ENCODE data around the gene IGSF22. TPM values are rescaled to one million over a fixed set of nuclear protein-coding genes. Genes with fewer than 3 reads are reported as not detected.

IGSF22 gene
- total and polyA plus RNA-seq, 4 experiments from 2014 or later, result 4.6 to 8.0 (median 5.6) TPM

DNA sequence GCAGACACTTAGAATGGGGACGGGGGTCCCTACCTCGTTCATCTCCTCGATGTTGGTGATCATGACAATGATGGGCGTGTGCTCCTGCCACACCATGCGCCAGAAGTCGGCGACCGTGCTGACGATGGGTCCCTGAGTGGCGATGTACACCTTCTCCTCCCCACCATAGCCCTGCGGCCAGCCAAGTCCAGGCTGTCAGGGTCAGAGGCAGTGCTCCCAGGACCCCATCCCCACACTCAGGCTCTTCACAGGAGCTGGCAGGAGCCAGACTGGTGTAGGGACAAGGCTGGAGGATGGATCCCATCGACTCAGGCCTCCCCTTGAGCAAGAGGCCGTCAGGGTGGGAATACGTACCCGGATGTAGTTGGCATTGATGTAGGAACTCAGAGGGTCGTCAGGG, 7.2 kb upstream of the IGSF22 start:
- H3K4me1 ChIP-seq (ENCODE audit: insufficient read depth, low read length), result no peaks in the 10 kb centered on the region
- H3K27ac Mint-ChIP-seq, result peak overlapping the region in 1 of 7 donors; percentile 24

DNA sequence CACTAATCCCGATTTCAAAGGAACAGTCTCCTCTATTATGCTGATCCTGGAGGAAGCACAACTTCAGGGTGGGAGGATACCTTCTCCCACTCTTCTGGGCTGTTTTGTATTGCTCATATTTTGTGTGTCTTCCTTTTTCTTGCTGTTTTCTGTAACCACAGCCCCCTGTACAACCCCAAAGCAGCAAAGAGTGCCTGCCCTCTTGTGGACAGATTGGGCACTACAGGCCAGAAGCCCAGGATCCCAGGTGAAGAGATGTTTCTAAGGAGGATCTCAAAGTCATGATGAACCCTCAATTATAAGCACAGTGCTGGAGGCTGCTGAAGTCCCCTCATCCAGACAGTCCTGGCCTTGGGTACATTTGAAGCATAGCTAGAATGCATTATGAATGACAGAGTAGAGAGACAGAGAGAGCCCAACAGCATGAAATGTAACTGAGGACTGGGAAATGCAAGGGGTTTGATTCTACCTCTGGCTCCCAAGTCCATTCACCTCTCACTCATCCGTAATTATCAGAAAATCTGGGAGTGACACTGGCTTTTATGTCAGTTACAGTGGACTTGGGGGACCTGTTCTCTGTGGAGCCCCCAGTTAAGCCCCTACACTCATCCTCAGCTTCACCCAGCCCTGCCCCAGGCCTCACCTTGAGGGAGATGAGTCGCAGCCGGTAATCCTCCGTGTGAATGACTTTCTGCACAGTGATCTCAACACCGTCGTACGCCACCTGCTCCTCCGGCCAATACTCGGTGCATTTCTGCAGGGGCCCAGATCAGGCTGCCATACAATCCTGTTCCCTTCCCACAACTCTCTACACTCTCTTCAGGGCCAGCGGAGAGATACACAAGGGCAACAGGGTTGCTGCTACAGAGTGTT, 6.2 kb upstream of the IGSF22 start:
- no peaks in the 10 kb centered on the region for H3K9me3 ChIP-seq (ENCODE audit: control insufficient read depth in 1 of 2, low read length in 2 of 2)
- Mint-ChIP-seq H3K9me3 (no peaks in the 10 kb centered on the region), H3K4me1 (peaks cover 4 to 15% (median 11%) of the 10 kb centered on the region in 4 donors), H3K27me3 (no peaks in the 10 kb centered on the region), H3K4me3 (no peak overlapping the region), H3K36me3 (no peaks in the 10 kb centered on the region), H3K27ac (peak overlapping the region in 4 of 7 donors; percentile 4 to 76 (median 50))
- ChIA-PET CTCF (ENCODE audit: partially characterized antibody) (interaction anchor here (0.5 to 9.3 kb wide), 24 partner anchors 11 to 616 kb away, joined by 3 to 138 read pairs (median 5); partner anchors contain the start of gene TSG101), POLR2A (ENCODE audit: partially characterized antibody) (interaction anchor here (2.2 kb wide), 1 partner anchor 10 kb away, joined by 5 read pairs; no protein-coding TSS in a partner anchor)
- DNase-seq, result peak; percentile 54 to 66 (median 60)
- H3K36me3 ChIP-seq (ENCODE audit: insufficient read depth, low read length), result no peaks in the 10 kb centered on the region
- H3K4me1 ChIP-seq (ENCODE audit: insufficient read depth, low read length), result peaks cover 6% of the 10 kb centered on the region
- H3K27me3 ChIP-seq (ENCODE audit: insufficient read depth, low read length), result no peaks in the 10 kb centered on the region
- intact Hi-C loops (cut with micrococcal nuclease), result loop anchor here (1.0 kb wide), 4 partner anchors 60 to 617 kb away; no protein-coding TSS in a partner anchor
- no peak overlapping the region for H3K27ac ChIP-seq (ENCODE audit: low read depth, low read length)
- H3K4me3 ChIP-seq (ENCODE audit: low read length in 2 of 2), result no peak overlapping the region

More for the DNA sequence above, 7.2 kb upstream of the IGSF22 start:
- H3K4me1 Mint-ChIP-seq, result peaks cover 0 to 8% (median 5%) of the 10 kb centered on the region in 4 donors
- intact Hi-C loops (cut with micrococcal nuclease), result no loop called here
- ChIA-PET CTCF (ENCODE audit: partially characterized antibody) (interaction anchor here (1.2 to 9.3 kb wide), 6 partner anchors 11 to 618 kb away, joined by 4 to 138 read pairs (median 8); no protein-coding TSS in a partner anchor), POLR2A (ENCODE audit: partially characterized antibody) (no interaction called here)
- no peak overlapping the region for H3K4me3 Mint-ChIP-seq
- DNase-seq, result no peak
- no peaks in the 10 kb centered on the region for H3K9me3 ChIP-seq (ENCODE audit: control insufficient read depth in 1 of 2, low read length in 2 of 2)
- no peaks in the 10 kb centered on the region for H3K36me3 Mint-ChIP-seq
- H3K36me3 ChIP-seq (ENCODE audit: insufficient read depth, low read length), result no peaks in the 10 kb centered on the region
- H3K27me3 Mint-ChIP-seq, result no peaks in the 10 kb centered on the region
- H3K27ac ChIP-seq (ENCODE audit: low read depth, low read length), result no peak overlapping the region
- no peak overlapping the region for H3K4me3 ChIP-seq (ENCODE audit: low read length in 2 of 2)
- no peaks in the 10 kb centered on the region for H3K27me3 ChIP-seq (ENCODE audit: insufficient read depth, low read length)
- no peaks in the 10 kb centered on the region for H3K9me3 Mint-ChIP-seq

DNA sequence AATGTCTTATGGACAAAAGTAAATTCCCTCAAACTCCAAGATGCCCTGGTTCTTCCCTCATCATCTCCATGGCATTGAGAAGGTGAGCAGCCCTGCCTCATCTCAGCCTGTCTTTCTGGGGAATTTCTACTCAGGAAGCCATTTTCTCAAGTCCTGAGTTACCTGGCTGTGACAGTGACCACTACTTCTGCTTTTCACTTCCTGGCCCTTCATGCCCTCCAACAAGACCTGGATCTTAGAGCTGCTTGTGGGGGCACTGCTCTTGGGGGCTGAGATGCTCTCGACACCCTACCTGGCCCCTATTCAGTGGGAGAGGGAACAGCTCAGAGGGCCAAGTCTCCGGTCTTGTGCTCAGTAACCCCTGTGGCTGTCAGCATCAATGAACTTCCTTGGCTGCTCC, 5.5 kb upstream of the IGSF22 start:
- DNase-seq, result no peak
- Histone ChIP-seq H3K4me1 (ENCODE audit: insufficient read depth, low read length) (peaks cover 6% of the 10 kb centered on the region), H3K4me3 (ENCODE audit: low read length in 2 of 2) (no peak overlapping the region), H3K9me3 (ENCODE audit: control insufficient read depth in 1 of 2, low read length in 2 of 2) (no peaks in the 10 kb centered on the region), H3K27me3 (ENCODE audit: insufficient read depth, low read length) (no peaks in the 10 kb centered on the region), H3K36me3 (ENCODE audit: insufficient read depth, low read length) (no peaks in the 10 kb centered on the region), H3K27ac (ENCODE audit: low read depth, low read length) (no peak overlapping the region)
- Mint-ChIP-seq H3K36me3 (no peaks in the 10 kb centered on the region), H3K9me3 (no peaks in the 10 kb centered on the region), H3K4me1 (peaks cover 4 to 15% (median 11%) of the 10 kb centered on the region in 4 donors), H3K4me3 (no peak overlapping the region), H3K27me3 (no peaks in the 10 kb centered on the region), H3K27ac (peak overlapping the region in 1 of 7 donors; percentile 76)
- POLR2A ChIA-PET (ENCODE audit: partially characterized antibody), result interaction anchor here (2.2 kb wide), 1 partner anchor 9 kb away, joined by 5 read pairs; no protein-coding TSS in a partner anchor
- intact Hi-C loops (cut with micrococcal nuclease), result no loop called here
- CTCF ChIA-PET (ENCODE audit: partially characterized antibody), result interaction anchor here (0.7 to 9.3 kb wide), 34 partner anchors 10 to 616 kb away, joined by 3 to 138 read pairs (median 5); no protein-coding TSS in a partner anchor

DNA sequence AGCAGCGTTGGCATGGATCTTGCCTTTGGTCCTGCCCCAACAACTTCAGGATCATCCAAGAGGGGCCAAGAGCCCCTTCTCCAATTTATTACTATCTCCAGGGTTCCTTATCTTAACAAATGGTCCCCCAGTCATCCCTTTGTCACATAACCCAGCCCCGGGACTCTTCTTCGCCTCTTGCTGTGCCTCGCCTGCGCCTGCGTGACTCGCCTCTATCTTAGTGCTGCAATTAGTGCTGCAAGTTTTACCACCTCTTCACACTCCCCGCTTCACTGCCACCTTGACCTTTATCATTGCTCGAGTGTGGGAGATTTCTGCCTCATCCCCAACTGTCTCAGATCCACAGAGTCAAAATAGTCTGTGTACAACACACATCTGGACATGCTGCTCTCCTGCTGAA, 4.0 kb upstream of the IGSF22 start:
- Histone ChIP-seq H3K36me3 (ENCODE audit: insufficient read depth, low read length) (no peaks in the 10 kb centered on the region), H3K9me3 (ENCODE audit: control insufficient read depth in 1 of 2, low read length in 2 of 2) (no peaks in the 10 kb centered on the region), H3K27ac (ENCODE audit: low read depth, low read length) (no peak overlapping the region), H3K27me3 (ENCODE audit: insufficient read depth, low read length) (no peaks in the 10 kb centered on the region), H3K4me1 (ENCODE audit: insufficient read depth, low read length) (peaks cover 6% of the 10 kb centered on the region), H3K4me3 (ENCODE audit: low read length in 2 of 2) (no peak overlapping the region)
- intact Hi-C loops (cut with micrococcal nuclease), result no loop called here
- CTCF ChIA-PET (ENCODE audit: partially characterized antibody), result interaction anchor here (1.3 to 9.3 kb wide), 13 partner anchors 8 to 614 kb away, joined by 3 to 138 read pairs (median 8); no protein-coding TSS in a partner anchor
- DNase-seq, result no peak
- H3K36me3 Mint-ChIP-seq, result no peaks in the 10 kb centered on the region
- no peaks in the 10 kb centered on the region for H3K27me3 Mint-ChIP-seq
- peak overlapping the region in 1 of 7 donors; percentile 54 for H3K27ac Mint-ChIP-seq
- H3K4me1 Mint-ChIP-seq, result peaks cover 4 to 15% (median 11%) of the 10 kb centered on the region in 4 donors
- POLR2A ChIA-PET (ENCODE audit: partially characterized antibody), result no interaction called here
- no peaks in the 10 kb centered on the region for H3K9me3 Mint-ChIP-seq
- H3K4me3 Mint-ChIP-seq, result no peak overlapping the region

DNA sequence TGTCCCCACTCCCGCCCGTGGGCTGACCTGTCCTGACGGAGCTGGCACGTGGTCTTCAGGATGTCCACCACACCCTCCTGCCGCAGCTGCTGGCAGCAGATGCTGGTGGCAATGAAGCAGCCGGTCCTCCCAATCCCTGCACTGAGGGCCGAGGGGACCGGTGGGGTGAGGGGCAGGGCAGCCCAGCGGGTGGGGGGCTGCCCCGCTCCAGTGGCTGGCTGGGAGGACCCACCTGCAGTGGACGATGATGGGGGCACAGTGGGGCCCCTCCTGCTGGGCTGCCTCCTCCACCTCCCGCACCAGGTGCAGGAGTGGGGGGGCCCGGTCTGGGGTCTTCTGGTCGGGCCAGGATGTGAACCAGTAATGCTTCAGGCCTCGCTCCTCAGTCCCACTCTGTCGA, 3.4 kb upstream of the IGSF22 start:
- Histone ChIP-seq H3K4me1 (ENCODE audit: insufficient read depth, low read length) (peaks cover 6% of the 10 kb centered on the region), H3K27ac (ENCODE audit: low read depth, low read length) (no peak overlapping the region), H3K27me3 (ENCODE audit: insufficient read depth, low read length) (no peaks in the 10 kb centered on the region), H3K9me3 (ENCODE audit: control insufficient read depth in 1 of 2, low read length in 2 of 2) (no peaks in the 10 kb centered on the region), H3K36me3 (ENCODE audit: insufficient read depth, low read length) (no peaks in the 10 kb centered on the region), H3K4me3 (ENCODE audit: low read length in 2 of 2) (no peak overlapping the region)
- H3K4me3 Mint-ChIP-seq, result peak overlapping the region in 1 of 8 donors; percentile 10
- H3K27ac Mint-ChIP-seq, result no peak overlapping the region
- POLR2A ChIA-PET (ENCODE audit: partially characterized antibody), result no interaction called here
- H3K9me3 Mint-ChIP-seq, result no peaks in the 10 kb centered on the region
- CTCF ChIA-PET (ENCODE audit: partially characterized antibody), result interaction anchor here (0.8 to 9.3 kb wide), 12 partner anchors 8 to 614 kb away, joined by 3 to 138 read pairs (median 10); no protein-coding TSS in a partner anchor
- H3K36me3 Mint-ChIP-seq, result no peaks in the 10 kb centered on the region
- H3K27me3 Mint-ChIP-seq, result no peaks in the 10 kb centered on the region
- no peak for DNase-seq
- intact Hi-C loops (cut with micrococcal nuclease), result no loop called here
- peaks cover 4 to 15% (median 11%) of the 10 kb centered on the region in 4 donors for H3K4me1 Mint-ChIP-seq

DNA sequence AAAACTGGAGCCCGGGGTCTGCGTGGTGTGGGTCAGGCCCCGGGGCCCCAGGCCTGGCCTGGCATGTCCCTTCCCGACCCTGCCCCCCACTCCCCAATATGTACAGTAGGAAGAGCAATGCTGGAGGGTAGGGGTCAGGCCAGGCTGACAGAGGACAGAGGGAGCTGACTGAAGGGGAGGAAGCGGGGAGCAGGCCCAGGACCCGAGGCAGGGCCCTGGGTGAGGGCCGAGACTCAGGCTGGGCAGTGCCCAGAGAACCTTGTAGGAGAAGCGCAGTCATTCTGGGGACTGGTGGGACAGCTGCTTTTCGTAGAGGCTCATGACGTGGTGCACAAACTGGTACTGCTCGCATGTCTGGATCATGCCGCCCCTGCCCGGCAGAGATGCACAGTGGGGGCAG, 2.7 kb upstream of the IGSF22 start:
- H3K27me3 ChIP-seq (ENCODE audit: insufficient read depth, low read length), result no peaks in the 10 kb centered on the region
- H3K27me3 Mint-ChIP-seq, result no peaks in the 10 kb centered on the region
- DNase-seq, result no peak
- H3K4me3 Mint-ChIP-seq, result peak overlapping the region in 1 of 8 donors; percentile 10
- CTCF ChIA-PET (ENCODE audit: partially characterized antibody), result interaction anchor here (0.9 to 9.3 kb wide), 22 partner anchors 10 to 613 kb away, joined by 3 to 138 read pairs (median 4); partner anchors contain the start of genes SPTY2D1, TSG101 and UEVLD
- H3K4me1 ChIP-seq (ENCODE audit: insufficient read depth, low read length), result peaks cover 6% of the 10 kb centered on the region
- no peaks in the 10 kb centered on the region for H3K9me3 Mint-ChIP-seq
- no peaks in the 10 kb centered on the region for H3K36me3 ChIP-seq (ENCODE audit: insufficient read depth, low read length)
- no peak overlapping the region for H3K4me3 ChIP-seq (ENCODE audit: low read length in 2 of 2)
- peaks cover 4 to 15% (median 11%) of the 10 kb centered on the region in 4 donors for H3K4me1 Mint-ChIP-seq
- H3K36me3 Mint-ChIP-seq, result no peaks in the 10 kb centered on the region
- POLR2A ChIA-PET (ENCODE audit: partially characterized antibody), result no interaction called here
- H3K27ac Mint-ChIP-seq, result no peak overlapping the region
- intact Hi-C loops (cut with micrococcal nuclease), result no loop called here
- H3K27ac ChIP-seq (ENCODE audit: low read depth, low read length), result no peak overlapping the region
- no peaks in the 10 kb centered on the region for H3K9me3 ChIP-seq (ENCODE audit: control insufficient read depth in 1 of 2, low read length in 2 of 2)

Data from CD4-positive, alpha-beta memory T cell (primary cell).